GM12892 (cell line): Measurements from ENCODE around the gene SYNE1.

ENCODE experiments used
- POLR2A ChIP-seq: IDR thresholded peaks from 2 replicates; pipeline ENCODE4 v1.6.1; 2011; ENCODE audit warnings: low read depth, low read length, control low read depth
- TAF1 ChIP-seq: IDR thresholded peaks from 2 replicates; pipeline ENCODE4 v1.6.1; 2011; ENCODE audit warnings: low read depth, mild to moderate bottlenecking, control low read depth, low read length, borderline replicate concordance

- TF ChIP-seq POLR2A (no peak), TAF1 (no peak)
Measured at GRCh38 chr6:152355166-152355565, 282.0 kb downstream of the SYNE1 start.
